HG02885 (cell line): ENCODE results near the gene LGALS3BP.

Experiments
- ATAC-seq: cut with Tn5 transposase; IDR thresholded peaks from one replicate; pipeline ENCODE4 v1.9.1; 2021; ENCODE audit warnings: mild to moderate bottlenecking; ENCODE audit not compliant: unreplicated experiment, poor library complexity

Gene LGALS3BP

GRCh38 chr17:78923660-78924453 is 55.9 kb downstream of the LGALS3BP start:
- ATAC-seq: no peak

DNA sequence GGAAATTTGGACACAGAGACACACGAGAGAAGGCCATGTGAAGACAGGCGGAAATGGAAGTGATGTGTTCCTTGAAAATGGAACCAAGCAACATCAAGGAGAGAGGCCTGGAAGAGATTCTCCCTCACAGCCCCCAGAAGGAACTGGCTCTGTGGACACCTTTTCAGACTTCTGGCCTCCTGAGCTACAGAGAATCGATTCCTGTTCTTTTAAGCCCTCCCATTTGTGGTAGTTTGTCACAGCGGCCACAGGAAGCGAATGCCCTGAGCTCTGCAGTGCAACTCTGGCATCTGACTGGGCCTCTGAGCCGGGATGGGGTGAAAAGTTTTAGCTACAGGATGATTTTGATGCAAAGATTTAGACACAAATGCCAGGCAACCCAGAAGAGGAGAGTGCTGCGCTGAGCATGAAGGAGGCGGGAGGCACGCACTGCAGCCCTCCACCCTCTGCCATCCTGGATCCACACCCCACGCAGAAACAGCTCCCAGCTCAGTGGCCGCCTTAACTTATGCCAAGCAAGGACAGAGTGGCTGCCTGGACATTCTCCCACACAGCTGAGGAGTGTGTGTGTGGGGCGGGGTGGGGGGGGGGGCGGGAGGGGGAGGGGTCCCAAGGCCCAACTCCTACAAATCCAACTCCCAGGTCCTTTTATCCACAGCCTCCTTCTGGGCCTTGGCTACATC is 56.8 kb downstream of the LGALS3BP start:
- ATAC-seq: no peak

- ATAC-seq: no peak
These were observed 58.2 kb downstream of the LGALS3BP start for GRCh38 chr17:78921437-78921971.
